Small intestine (tissue), 7 donors: ENCODE data around the gene TAOK2. TPM values are rescaled to one million over a fixed set of nuclear protein-coding genes. Genes with fewer than 3 reads are reported as not detected.

Source experiments
- DNase-seq, 2 donors: peaks; one replicate each; pipeline versions ENCODE4 v3.0.0 to v3.0.0-alpha.2; 2013
- FAIRE-seq: peaks from 2 replicates; lab custom pipeline; 2012; peaks lifted over from hg19 to GRCh38; lab: Jason Lieb, UNC
- H3K27ac ChIP-seq, 3 donors: one replicate each; pipeline ENCODE4 v1.5.1; 2013; ENCODE audit warnings: low read length in 2 of 3, mild to moderate bottlenecking in 2 of 3, control low read depth in 1 of 3, inconsistent platforms in 1 of 3, low read depth in 1 of 3, moderate library complexity in 1 of 3
- H3K27me3 ChIP-seq, 3 donors: one replicate each; pipeline ENCODE4 v1.6.1; 2013; ENCODE audit warnings: low read length in 3 of 3, inconsistent platforms in 1 of 3; ENCODE audit not compliant: control insufficient read depth in 3 of 3, insufficient read depth in 3 of 3
- H3K36me3 ChIP-seq, 3 donors: one replicate each; pipeline ENCODE4 v1.6.1; 2013; ENCODE audit warnings: low read length in 3 of 3, inconsistent platforms in 1 of 3, low read depth in 1 of 3, mild to moderate bottlenecking in 1 of 3, moderate library complexity in 1 of 3; ENCODE audit not compliant: control insufficient read depth in 3 of 3, insufficient read depth in 2 of 3
- H3K4me1 ChIP-seq, 3 donors: one replicate each; pipeline ENCODE4 v1.6.1; 2013; ENCODE audit warnings: low read length in 2 of 3, inconsistent platforms in 1 of 3, low read depth in 1 of 3, mild to moderate bottlenecking in 1 of 3, moderate library complexity in 1 of 3; ENCODE audit not compliant: control insufficient read depth in 3 of 3, insufficient read depth in 2 of 3
- H3K4me3 ChIP-seq, 3 donors: one replicate each; pipeline ENCODE4 v1.5.1; 2013; ENCODE audit warnings: low read length in 3 of 3, control low read depth in 1 of 3, inconsistent platforms in 1 of 3, low read depth in 1 of 3, mild to moderate bottlenecking in 1 of 3, moderate library complexity in 1 of 3
- H3K9me3 ChIP-seq, 2 donors: one replicate each; pipeline ENCODE4 v1.6.1; 2013; ENCODE audit warnings: low read depth in 1 of 2, low read length in 1 of 2; ENCODE audit not compliant: control insufficient read depth in 2 of 2, insufficient read depth in 1 of 2
- WGBS, 3 donors: extraction: QIAGEN DNeasy Blood & Tissue Kit; methylation state at CpG; one replicate each; pipeline ENCODE4 v1.1.7; 2013; 5-methylcytosine and 5-hydroxymethylcytosine counted together
- polyA plus RNA-seq, 4 donors: library from polyadenylated mRNA; stranded (reverse) in 3 of 4; unstranded in 1 of 4; fragments of 200-250 nt in 3 of 4; fragments of 120-200 nt in 1 of 4; gene quantifications; one replicate each; pipeline versions ENCODE4 v1.2.1 to v1.2.3, GENCODE V29; 2013
- donor health status: healthy with polysubstance abuse.
- donor health status: control.
- donor health status: control.
- donor health status: Bipolar disorder and iron deficiency.
- donor health status: healthy.

Gene TAOK2
- polyA plus RNA-seq, 4 donors, result 21.6 to 36.7 (median 29.0) TPM

DNA sequence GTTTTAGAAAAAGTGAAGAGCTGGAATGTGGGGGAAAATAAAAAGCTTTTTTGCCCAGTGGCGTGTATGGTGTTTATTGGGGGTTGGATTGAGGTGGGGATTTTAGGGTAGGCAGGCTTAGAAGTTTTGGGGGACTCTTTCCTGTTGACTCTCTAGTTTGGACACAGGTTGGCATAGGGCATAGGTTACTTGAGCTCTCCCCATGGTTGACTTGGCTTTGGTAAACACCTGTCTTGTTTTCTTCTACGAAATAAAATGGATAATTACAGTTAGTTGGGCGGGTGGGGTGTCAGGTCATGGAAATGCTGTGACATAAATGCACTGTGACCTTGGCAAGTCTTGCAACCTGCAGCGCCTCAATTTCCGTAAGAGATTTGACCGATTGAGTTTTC is 680 bp upstream of the TAOK2 start:
- H3K4me1 ChIP-seq, result peaks cover 0 to 24% (median 12%) of the 10 kb centered on the region in 3 donors
- 66 to 71% (median 69%) methylated on average over 6 of the region's 6 CpGs for WGBS, 3 donors
- H3K9me3 ChIP-seq, result peaks cover 0 to 6% of the 10 kb centered on the region in 2 donors
- FAIRE-seq (no peak), DNase-seq (no peak)
- H3K4me3 ChIP-seq, result no peak overlapping the region
- peak overlapping the region; percentile 15 to 32 (median 32) for H3K27ac ChIP-seq
- H3K27me3 ChIP-seq, result no peaks in the 10 kb centered on the region
- peaks cover 7 to 37% (median 12%) of the 10 kb centered on the region in 3 donors for H3K36me3 ChIP-seq

DNA sequence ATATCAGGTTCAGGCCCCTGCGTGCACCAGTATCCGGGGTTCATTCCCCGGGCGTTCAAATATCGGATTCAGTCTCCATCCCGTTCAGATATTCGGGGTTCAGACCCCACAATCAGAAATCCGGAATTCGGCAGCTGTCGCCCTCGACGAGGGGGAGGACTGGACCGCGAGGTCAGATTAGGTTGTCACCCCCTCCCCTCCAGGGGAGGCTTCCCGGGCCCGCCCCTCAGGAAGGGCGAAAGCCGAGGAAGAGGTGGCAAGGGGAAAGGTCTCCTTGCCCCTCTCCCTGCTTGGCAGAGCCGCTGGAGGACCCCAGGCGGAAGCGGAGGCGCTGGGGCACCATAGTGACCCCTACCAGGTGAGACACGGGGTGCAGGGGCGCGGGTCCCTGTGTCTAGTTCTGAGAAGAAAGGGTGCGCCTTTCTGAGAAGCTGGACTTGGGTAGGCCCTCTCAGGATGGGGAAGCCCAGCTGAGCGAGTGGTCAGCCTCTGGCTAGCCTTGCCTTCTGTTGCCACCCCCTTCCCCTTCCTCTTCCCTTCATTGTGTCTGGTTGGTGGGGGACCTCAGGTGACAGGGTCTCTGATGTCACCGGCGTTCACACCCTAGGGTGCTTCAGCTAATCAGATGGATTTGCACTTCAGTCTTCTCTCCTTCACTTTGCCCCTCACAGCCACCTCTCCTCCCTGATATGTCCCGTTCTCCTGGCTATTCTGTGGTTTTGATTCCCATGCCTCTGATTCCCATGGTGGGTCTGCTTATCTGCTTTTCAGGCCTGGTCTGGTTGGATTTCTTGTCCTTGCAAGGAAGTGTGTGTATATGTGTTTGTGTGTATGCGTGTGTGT is 844 bp downstream of the TAOK2 start:
- Histone ChIP-seq H3K27ac (peak overlapping the region in 2 of 3 donors; percentile 80 to 95), H3K4me1 (peaks cover 0 to 24% (median 12%) of the 10 kb centered on the region in 3 donors), H3K27me3 (no peaks in the 10 kb centered on the region), H3K9me3 (peaks cover 0 to 6% of the 10 kb centered on the region in 2 donors), H3K4me3 (peak overlapping the region; percentile 83 to 86 (median 83)), H3K36me3 (peaks cover 6 to 43% (median 7%) of the 10 kb centered on the region in 3 donors)
- FAIRE-seq (no peak), DNase-seq (peak; percentile 24 to 52)
- WGBS, 3 donors, result 2% methylated on average over 23 to 31 of the region's 31 CpGs

DNA sequence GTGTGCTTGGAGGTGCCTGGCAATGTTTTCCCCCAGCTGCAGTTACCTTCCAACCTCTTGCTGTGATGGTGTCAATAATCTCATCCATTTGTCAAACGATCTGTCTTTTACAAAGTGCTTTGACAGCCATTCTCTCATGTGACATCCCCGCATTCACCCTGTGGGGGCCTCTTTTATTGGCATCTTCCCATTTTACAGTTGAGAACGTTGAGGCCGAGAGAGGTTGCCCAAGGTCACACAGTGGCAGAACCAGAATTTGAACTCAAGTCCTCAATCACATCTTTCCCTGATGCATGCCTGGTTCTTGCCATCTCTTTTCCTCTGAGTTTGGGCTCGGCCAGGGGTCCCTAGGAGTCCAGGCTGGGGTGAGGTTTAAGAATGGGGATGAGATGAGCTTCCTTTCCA is 1.5 kb downstream of the TAOK2 start:
- no peak for DNase-seq
- peak overlapping the region in 1 of 3 donors; percentile 95 for H3K27ac ChIP-seq

DNA sequence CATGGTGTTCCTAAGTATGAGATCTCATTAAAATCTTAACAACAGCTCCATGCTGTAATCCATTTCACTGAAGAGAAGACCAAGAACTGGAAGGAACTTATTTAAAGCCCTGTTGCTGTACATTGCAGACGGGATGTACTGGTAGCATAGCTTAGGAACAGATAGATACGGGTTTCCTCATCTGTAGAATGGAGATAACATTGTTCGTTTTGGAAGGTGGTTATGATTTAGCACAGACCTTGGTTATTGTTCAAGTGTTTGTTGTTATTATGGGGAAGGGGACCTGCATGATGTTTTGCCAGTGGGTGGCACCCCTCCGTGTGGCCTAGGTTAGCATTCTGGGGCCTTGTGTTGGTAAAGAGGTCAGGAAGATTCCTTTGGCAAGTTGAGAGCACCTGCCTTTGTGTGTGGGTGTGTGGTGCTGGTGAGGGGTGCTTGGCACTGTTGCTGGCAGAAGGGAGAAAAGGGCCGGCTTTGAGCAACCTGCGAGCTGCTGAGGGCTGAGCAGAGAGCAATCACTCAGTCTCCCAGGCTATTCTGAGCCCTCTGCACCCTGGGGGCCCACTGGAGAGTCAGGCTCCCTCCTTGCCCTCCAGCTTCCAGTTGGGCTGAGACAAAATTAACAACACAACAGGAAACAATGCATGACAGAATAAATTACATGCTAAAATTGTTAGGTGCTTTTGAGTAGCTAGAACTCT is 2.3 kb downstream of the TAOK2 start:
- peak overlapping the region in 1 of 3 donors; percentile 18 for H3K27ac ChIP-seq

More for the DNA sequence above, 1.5 kb downstream of the TAOK2 start:
- peaks cover 0 to 24% (median 12%) of the 10 kb centered on the region in 3 donors for H3K4me1 ChIP-seq
- peaks cover 0 to 6% of the 10 kb centered on the region in 2 donors for H3K9me3 ChIP-seq
- peaks cover 4 to 43% (median 11%) of the 10 kb centered on the region in 3 donors for H3K36me3 ChIP-seq
- 42 to 65% (median 54%) methylated on average over 5 of the region's 5 CpGs for WGBS, 3 donors
- H3K27me3 ChIP-seq, result no peaks in the 10 kb centered on the region
- peak overlapping the region in 2 of 3 donors; percentile 83 for H3K4me3 ChIP-seq
- no peak for FAIRE-seq

DNA sequence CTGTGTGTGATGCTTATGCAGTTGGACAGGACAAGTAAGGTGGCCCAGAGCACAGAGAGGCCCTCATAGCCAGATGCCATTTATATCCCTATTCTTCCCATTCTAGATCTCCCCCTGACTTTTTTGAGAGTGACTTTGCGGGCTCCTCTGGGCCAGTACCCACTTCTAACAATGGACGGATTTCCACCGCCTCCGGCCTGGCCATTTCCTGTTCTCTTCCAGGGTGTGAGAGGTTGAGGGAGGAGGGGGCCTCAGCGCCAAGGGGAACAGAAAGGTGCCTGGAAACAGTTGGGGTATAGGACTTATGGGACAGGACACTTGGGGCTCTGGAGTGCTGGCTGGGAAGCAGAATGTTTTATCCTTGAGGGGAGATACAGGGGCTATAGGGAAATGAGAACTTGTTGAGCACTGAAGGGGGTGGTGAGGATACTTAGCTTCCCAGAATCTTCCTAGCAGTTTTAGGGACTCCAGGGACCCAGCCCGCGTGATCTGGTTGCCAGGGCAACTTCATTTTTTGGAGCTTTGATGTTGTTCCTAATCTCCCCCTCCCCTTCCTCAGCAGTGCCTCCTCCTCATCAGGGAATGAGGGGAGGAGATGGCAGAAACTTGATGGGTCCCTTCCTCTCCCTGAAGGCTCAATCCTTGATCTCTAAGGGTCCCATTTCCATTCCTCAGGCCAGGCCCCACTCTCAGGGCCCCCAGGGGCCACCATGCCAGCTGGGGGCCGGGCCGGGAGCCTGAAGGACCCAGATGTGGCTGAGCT is 3.6 kb downstream of the TAOK2 start:
- FAIRE-seq (no peak), DNase-seq (no peak)
- Histone ChIP-seq H3K4me3 (no peak overlapping the region), H3K27me3 (no peaks in the 10 kb centered on the region), H3K27ac (peak overlapping the region in 1 of 3 donors; percentile 12), H3K4me1 (peaks cover 0 to 24% (median 12%) of the 10 kb centered on the region in 3 donors), H3K9me3 (peaks cover 0 to 6% of the 10 kb centered on the region in 2 donors), H3K36me3 (peaks cover 12 to 49% (median 20%) of the 10 kb centered on the region in 3 donors)
- WGBS, 3 donors, result 80 to 93% (median 88%) methylated on average over 9 of the region's 9 CpGs

More for the DNA sequence above, 2.3 kb downstream of the TAOK2 start:
- FAIRE-seq (no peak), DNase-seq (no peak)
- WGBS, 3 donors, result 12 to 17% (median 13%) methylated on average over 6 of the region's 6 CpGs
- peaks cover 4 to 45% (median 11%) of the 10 kb centered on the region in 3 donors for H3K36me3 ChIP-seq
- peaks cover 0 to 6% of the 10 kb centered on the region in 2 donors for H3K9me3 ChIP-seq
- peak overlapping the region in 2 of 3 donors; percentile 83 for H3K4me3 ChIP-seq
- H3K27me3 ChIP-seq, result no peaks in the 10 kb centered on the region
- H3K4me1 ChIP-seq, result peaks cover 0 to 24% (median 12%) of the 10 kb centered on the region in 3 donors

DNA sequence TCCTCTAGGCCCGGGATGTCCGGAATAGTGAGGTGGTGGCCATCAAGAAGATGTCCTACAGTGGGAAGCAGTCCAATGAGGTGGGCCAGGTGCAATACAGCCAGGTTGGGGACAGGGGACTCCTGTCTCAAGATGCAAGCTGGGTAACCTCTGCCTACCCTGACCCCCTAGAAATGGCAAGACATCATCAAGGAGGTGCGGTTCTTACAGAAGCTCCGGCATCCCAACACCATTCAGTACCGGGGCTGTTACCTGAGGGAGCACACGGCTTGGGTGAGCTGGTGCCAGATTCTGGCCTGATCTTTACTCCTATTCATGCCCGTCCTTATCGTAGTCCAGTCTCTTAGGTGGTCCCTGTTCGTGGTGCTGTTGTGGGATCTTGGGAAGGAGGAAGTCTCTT is 4.4 kb downstream of the TAOK2 start:
- H3K27ac ChIP-seq, result peak overlapping the region in 1 of 3 donors; percentile 8
- H3K4me3 ChIP-seq, result no peak overlapping the region
- H3K9me3 ChIP-seq, result peaks cover 0 to 3% of the 10 kb centered on the region in 2 donors
- WGBS, 3 donors, result 93 to 95% (median 94%) methylated on average over 9 of the region's 9 CpGs
- no peaks in the 10 kb centered on the region for H3K27me3 ChIP-seq
- H3K36me3 ChIP-seq, result peaks cover 15 to 53% (median 28%) of the 10 kb centered on the region in 3 donors
- peaks cover 0 to 24% (median 12%) of the 10 kb centered on the region in 3 donors for H3K4me1 ChIP-seq
- DNase-seq (no peak), FAIRE-seq (no peak)

DNA sequence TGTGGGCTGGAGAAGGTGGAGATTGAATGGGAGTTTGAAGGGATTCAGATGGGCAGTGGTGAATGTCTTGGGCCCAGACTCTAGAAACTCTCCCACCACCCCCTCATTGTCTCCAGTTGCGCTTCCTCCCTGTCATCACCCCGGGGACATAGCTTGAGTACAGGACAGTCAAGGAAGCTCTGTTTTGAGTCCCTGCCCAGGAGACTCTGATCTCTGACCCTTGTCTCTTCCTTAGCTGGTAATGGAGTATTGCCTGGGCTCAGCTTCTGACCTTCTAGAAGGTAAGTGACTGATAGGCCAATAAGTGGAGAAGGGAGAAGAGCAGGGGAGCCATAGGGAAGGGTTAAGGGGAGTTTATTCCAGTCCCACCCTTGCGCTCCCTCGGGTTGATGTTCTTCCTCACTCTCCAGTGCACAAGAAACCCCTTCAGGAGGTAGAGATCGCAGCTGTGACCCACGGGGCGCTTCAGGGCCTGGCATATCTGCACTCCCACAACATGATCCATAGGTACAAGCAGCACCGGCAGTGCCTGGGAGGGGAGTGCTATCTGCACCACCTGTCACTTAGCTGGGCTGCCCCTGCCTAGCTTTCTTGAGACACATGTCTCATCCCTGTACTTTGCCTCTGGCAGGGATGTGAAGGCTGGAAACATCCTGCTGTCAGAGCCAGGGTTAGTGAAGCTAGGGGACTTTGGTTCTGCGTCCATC is 5.0 kb downstream of the TAOK2 start:
- DNase-seq (peak in 1 of 2 donors; percentile 64), FAIRE-seq (no peak)
- H3K27ac ChIP-seq, result peak overlapping the region in 1 of 3 donors; percentile 8
- WGBS, 3 donors, result 89 to 92% (median 90%) methylated on average over 9 of the region's 9 CpGs
- peaks cover 0 to 24% (median 12%) of the 10 kb centered on the region in 3 donors for H3K4me1 ChIP-seq
- peaks cover 21 to 60% (median 34%) of the 10 kb centered on the region in 3 donors for H3K36me3 ChIP-seq
- H3K4me3 ChIP-seq, result no peak overlapping the region
- H3K9me3 ChIP-seq, result no peaks in the 10 kb centered on the region
- no peaks in the 10 kb centered on the region for H3K27me3 ChIP-seq
